Activated CD8-positive, alpha-beta memory T cell treated with anti-CD3 and anti-CD28 coated beads for 4 hours (primary cell): ENCODE results near the gene C9orf72.
"Not testable (repeated sequence)": the region's sequence is repeated elsewhere in the genome, so short reads cannot be mapped to it uniquely, and the experiment has no call there.

Experiments
- DNase-seq, 2 donors: peaks; one replicate each; pipeline ENCODE4 v3.0.0-alpha.2; 2020; ENCODE audit warnings: low read depth in 2 of 2

The C9orf72 gene, protein sequence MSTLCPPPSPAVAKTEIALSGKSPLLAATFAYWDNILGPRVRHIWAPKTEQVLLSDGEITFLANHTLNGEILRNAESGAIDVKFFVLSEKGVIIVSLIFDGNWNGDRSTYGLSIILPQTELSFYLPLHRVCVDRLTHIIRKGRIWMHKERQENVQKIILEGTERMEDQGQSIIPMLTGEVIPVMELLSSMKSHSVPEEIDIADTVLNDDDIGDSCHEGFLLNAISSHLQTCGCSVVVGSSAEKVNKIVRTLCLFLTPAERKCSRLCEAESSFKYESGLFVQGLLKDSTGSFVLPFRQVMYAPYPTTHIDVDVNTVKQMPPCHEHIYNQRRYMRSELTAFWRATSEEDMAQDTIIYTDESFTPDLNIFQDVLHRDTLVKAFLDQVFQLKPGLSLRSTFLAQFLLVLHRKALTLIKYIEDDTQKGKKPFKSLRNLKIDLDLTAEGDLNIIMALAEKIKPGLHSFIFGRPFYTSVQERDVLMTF

DNA sequence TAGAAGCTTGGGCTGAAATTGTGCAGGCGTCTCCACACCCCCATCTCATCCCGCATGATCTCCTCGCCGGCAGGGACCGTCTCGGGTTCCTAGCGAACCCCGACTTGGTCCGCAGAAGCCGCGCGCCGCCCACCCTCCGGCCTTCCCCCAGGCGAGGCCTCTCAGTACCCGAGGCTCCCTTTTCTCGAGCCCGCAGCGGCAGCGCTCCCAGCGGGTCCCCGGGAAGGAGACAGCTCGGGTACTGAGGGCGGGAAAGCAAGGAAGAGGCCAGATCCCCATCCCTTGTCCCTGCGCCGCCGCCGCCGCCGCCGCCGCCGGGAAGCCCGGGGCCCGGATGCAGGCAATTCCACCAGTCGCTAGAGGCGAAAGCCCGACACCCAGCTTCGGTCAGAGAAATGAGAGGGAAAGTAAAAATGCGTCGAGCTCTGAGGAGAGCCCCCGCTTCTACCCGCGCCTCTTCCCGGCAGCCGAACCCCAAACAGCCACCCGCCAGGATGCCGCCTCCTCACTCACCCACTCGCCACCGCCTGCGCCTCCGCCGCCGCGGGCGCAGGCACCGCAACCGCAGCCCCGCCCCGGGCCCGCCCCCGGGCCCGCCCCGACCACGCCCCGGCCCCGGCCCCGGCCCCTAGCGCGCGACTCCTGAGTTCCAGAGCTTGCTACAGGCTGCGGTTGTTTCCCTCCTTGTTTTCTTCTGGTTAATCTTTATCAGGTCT, at the start of gene C9orf72:
Gene C9orf72, minus strand, starts transcription at position 564 of the 716 bp plus-strand sequence. CDS start 6,361 bp downstream, outside the sequence.
- DNase-seq: peak; percentile 77 to 81

DNA sequence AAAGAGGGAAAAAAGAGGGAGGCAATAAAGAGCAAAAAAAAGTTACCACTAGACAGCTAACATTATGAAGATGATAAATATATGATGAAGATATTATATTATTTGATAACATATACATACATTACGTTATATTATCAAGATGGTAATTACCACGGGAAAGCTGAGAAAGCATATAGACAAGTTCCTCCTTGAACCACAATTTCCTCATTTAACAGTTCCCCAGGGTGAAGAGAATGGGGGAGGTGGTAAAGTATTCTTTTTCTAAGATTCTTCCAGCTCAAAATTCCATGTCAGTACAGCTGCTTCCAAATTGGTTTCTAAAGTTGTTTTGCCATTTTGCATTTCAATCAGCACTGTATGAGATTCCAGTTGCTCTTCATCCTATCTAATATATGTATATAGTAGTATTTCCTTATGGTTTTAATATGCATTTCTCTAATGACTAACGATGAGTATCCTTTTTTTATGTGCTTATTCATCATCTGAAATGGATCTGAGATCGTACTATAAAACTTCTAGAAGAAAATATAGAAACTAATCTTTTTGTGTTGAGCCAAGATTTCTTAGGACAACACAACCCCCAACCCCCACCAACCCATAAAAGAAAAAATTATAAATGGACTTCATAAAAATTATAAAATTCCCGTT, 49.5 kb upstream of the C9orf72 start:
- DNase-seq: no peak

DNA sequence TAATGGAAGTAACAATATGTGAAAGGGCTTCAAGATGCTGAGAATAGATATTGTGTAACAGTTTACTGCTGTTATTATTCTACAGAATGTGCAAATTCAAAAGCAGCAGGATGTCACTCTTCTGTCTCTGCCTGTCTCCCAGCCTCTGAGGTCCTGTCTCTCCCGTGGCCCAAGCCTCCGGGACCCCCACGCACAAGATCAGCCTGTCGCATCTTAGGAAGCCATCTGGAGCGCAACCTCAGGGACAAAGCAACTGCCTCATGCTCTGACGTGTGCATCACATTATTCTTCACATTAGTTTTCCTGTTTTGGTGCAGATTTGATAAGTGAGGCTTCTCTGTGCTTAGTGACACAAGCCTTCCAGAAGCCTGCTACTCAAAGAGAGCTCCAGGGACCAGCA, 46.5 kb upstream of the C9orf72 start:
- DNase-seq: no peak

DNA sequence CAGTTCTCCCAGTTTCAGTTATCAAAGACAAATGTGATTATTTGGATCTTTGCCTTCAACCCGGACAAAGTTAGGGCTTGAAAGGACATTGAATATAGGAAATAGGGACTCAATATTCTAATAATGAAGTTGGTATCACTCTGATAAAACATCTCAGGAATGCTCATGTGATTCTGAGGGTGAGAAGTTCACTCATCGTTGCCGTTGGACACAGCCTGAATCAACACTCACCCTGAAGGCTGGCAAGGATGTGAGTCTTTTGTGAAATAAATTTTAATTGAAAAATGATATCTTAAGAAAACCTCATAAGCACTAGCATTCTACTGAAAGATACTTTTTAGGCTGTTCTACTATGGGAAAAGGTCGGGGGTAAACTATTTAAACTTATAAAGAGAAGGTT, 44.8 kb upstream of the C9orf72 start:
- DNase-seq: no peak

DNA sequence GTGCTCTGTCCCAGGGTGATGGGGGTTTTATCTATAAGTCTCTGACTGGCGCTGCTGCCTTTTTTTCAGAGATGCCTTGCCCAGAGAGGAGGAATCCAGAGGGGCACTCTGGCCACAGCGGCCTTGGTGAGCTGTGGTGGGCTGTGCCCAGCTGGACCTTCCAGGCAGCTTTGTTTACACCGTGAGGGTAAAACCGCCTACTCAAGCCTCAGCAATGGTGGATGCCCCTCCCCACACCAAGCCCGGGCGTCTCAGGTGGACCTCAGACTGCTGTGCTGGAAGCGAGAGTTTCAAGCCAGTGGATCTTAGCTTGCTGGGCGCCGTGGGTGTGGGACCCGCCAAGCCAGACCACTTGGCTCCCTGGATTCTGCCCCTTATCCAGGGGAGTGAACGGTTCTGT, 41.3 kb upstream of the C9orf72 start:
- DNase-seq: no peak

DNA sequence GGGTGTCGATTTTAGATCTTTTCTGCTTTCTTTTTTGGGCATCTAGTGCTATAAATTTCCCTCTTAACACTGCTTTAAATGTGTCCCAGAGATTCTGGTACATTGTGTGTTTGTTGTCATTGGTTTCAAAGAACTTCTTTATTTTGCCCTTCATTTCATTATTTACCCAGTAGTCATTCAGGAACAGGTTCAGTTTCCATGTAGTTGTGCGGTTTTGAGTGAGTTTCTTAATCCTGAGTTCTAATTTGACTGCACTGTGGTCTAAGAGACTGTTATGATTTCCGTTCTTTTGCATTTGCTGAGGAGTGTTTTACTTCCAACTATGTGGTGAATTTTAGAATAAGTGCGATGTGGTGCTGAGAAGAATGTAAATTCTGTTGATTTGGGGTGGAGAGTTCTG, 38.8 kb upstream of the C9orf72 start:
- not testable (repeated sequence) for DNase-seq

DNA sequence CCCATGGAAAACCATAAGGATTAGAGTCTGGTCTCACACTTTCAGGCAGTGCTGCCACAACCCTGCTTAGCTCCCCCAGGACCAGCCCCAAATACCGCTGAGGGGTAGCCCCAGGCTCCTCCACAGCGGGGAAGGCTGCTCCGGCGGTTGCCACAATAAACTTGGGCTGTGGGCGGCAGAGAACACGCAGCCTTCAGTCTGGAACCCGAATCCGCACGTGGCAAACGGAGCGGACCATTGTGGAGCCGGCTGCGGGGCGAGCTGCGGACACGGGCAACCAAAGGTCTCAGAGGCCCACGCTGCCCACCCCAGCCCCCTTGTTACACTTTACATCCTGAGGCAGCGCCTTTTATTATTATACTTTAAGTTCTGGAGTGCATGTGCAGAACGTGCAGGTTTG, 37.3 kb upstream of the C9orf72 start:
- no peak for DNase-seq

DNA sequence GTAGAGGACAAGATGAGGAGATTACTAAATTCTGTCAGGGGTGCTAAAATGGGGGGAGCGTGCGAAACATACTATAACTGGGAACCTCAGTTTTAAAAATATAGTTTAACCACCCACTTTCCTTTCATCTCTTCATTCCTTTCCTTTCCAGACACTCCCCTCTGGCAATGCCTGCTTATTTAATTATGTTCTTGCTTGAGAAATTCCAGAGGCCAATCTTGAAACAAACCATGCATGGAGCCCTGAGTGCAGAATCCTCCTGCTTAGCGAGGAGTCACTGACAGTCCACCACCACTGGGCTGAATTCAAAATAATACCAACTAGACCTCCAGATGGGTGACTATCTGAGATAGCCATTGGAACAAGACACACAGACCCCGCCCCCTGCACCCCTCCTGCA, 29.7 kb upstream of the C9orf72 start:
- no peak for DNase-seq

DNA sequence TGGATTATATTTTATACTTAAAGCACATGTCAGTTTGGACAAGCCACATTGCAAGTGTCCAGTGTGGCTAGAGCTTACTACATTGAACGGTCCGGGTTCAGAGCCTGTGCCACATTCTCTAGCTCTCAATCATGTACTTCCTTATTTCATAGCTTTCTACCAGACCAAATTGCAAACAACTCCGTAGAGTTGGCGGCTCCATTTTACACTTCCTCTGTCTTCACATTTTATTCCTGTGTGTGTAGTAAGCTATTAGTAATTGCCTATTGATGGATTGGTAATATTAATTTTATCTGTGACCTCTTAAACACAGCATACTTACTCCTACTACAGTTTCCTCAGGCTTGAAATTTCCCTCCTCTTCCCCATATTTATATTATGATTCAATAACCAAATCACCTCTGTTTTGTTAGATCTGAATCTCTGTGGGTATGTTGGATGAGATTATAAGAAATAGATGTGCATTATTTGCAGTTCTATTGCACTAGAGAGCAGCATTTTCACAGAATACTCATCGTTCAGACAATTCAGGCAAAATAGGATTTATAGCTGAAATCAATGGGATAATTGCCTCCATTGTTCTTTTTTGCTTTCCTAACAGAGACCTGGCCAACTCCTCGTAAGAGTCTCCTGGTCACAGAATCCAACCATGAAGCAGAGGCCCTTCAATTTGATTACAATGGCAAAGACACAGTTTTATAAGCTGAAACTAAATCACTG, 29.0 kb upstream of the C9orf72 start:
- no peak for DNase-seq

DNA sequence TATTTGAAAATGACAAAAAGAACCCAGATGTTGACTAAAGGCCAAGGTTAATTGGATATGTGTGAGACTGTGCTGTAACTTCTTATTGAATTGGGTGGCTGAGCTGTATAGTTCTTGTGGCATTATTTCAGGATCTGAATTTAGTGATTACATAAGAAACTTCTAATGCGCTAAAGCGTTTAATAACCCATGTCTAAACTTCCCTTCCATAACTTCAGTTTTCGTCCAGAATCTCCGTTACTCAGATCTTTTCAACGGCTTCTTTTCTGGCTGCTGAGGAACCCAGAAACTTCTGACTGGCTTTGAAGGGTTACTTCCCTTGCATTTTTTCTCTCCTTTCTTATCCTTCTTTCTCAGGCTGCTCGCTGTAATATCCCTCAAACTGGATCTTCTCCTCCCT, 28.1 kb upstream of the C9orf72 start:
- DNase-seq: no peak

DNA sequence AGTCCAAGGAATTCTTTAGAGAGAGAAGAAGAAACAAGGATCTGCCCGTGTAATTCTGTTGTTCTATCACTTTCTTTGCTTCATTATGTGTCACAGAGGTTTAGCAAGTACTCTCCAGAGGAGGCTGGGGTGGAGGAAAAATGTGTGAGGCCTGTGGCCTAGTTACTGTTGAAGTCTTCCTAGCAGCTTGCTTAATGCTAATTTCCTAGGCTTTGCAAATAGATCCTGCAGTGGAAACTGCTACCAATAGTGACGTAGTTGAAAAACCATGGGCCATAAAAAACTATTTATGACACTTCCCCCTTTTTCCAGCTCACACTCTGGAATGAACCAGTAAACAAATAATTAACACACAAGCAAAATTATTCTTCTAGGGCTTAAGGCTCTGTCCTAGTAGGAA, 27.0 kb upstream of the C9orf72 start:
- no peak for DNase-seq

DNA sequence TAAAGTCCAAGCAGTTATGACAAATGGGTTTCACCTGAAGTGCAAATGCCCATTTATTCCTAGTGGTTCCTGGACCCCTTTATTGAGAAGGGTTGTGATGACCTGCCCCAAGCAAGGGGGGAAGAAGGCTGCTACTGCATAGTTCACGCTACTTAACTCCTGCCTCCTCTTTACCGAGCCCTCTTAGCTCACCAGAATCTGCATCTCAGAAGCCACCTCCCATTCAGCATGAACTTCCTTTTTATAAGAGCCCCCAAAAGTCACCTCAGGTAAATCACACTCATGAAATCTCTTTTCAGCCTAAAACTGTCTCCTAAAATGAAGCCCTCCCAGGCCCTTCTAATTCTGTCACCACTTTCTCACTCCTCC, 26.6 kb upstream of the C9orf72 start:
- DNase-seq: no peak

DNA sequence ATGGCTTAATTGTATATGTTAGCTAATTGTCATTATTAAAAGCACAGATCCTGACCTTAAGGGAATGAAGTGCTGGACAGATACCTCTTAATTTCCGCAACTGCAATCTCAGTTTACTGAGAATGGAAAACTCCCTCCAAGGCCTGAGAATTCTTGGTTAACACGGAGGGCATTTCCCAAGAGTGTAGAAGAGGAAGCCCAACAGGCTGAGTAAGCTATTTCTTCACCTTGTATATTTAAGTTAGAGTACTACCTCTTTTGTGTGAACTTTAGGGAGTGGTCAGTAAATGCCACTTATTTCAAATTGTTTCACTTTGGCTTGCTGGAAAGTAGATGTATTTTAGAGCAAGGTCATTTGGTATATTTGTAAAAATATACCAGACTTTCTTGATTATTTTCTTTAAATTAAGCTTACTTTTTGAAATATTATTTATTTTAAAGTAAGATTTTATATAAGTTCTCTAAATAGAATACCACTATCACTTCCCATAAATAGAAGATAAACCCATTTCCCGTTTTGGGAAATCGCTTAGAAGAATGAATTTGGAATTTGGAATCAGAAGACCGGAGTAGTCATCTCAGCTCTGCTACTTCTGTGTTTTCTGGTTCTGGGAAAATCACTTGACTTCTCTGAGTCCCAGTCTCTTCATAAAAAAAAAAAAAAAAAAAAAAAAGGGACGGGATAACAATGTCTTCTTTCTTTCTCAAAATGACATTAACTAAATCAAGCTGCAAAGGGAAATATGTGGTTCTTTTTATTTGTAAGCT, 26.0 kb upstream of the C9orf72 start:
- DNase-seq: no peak

DNA sequence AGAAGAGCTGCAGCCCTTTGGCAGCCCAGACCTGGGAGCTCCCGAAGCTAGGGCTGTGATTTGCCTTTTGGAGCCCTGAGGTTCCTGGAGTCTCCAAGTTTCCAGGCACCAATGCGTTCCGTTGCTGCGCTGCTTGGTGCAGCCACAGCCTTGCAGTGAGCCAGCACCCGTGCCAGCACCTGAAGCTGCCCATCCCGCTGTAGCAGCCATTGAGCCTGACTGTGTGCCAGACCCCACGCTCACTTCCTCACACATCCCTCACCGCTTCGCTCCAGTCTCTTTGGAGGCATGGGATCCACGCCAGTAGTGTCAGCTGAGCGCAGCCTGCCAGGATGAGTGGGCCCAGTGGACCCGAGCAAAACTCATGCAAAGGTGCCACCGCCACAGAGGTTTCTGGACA, 22.5 kb upstream of the C9orf72 start:
- no peak for DNase-seq

DNA sequence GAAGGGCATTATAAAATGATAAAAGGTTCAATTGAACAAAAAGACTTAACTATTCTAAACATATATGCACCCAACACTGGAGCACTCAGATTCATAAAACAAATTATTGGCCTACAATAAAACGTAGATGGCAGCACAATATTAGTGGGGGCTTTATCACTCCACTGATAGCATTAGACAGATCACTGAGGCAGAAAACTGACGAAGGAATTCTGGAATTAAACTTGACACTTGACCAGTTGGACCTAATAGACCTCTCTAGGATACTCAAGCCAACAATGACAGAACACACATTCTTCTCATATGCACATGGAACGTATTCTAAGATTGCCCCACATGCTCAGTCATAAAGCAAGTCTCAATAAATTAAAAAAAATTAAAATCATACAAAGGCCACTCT, 18.4 kb upstream of the C9orf72 start:
- DNase-seq: no peak

DNA sequence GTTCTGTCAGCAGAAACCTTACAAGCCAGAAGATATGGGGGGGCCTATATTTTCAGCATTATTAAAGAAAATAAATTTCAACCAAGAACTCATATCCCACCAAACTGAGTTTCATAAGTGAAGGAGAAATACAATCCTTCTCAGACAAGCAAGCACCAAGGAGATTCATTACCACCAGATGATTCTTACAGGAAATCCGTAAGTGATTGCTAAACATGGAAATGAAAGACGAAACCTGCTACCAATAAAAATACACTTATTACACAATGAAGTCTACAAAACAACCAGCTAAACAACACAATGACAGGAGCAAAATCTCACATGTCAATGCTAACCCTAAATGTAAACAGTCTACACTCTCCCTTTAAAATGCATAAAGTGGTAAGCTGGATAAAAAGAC, 17.8 kb upstream of the C9orf72 start:
- DNase-seq: no peak

DNA sequence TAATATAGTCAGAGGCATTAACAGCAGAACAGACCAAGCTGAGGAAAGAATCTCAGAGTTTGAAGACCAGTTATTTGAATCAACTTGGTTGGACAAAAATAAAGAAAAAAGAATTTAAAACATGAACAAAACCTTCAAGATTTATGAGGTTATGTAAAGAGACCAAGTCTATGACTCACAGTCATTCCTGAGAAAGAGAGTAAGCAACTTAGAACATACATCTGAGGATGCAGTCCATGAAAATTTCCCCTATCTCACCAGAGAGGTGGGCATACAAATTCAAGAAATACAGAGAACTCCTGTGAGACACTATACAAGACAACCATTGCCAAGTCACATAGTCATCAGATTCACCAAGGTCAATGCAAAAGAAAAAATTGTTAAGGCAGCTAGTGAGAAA, 17.4 kb upstream of the C9orf72 start:
- DNase-seq: no peak

DNA sequence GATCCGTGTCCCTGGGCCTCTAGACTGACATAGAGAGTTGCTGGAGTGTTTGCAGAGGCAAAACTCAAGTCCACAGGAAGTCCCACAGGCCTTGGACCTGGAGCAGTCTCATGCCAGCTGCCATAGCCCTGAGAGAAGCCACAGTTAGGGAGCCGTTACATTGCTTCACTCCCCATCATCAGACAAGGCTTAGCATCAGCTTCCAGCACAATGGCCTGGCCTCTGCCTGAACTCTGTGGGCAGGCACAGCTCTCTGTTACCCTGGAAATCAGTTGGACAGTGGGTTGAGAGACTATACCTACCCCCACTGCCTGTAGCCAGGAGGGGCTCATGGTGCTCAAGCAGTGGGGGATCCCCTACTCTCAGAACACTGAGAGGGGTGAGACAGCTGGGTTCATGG, 16.2 kb upstream of the C9orf72 start:
- DNase-seq: no peak

DNA sequence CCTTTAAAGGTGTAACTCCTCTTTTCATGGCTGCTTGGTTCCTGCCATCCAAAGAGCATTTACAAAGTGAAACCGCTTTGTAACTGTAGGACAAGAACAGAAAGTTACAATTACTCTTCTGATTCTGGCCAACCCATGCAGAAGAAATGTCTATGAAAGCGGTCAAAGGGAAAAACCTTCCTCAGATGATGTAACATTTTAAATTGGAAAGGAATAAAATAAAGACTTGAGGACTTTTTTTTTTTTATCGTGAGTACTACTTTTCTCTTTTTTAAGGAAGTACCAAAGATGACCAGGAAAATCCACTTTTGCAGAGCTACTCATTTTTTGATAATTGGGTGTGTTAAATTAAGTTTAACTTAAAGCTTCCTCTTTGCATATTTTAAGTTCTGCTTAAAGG, 13.0 kb upstream of the C9orf72 start:
- DNase-seq: no peak

DNA sequence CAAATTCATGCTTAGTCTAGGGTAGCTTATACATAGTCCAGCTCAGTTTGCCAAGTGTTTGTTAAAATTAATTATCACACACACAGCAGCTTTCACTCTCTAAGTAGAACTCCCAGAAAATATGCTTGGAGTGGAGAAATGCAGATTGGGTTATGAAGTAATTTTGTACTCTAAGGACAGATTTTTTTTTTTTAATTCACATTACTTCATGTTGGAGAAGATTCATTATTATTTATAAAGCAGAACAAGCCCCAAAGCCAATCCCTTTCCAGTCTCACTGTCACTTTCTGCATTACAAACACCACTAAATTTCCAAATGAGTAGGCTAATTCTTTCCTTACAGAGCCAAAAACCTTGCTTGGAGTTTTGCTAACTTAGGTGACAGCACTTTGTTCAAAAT, 11.7 kb upstream of the C9orf72 start:
- DNase-seq: no peak

DNA sequence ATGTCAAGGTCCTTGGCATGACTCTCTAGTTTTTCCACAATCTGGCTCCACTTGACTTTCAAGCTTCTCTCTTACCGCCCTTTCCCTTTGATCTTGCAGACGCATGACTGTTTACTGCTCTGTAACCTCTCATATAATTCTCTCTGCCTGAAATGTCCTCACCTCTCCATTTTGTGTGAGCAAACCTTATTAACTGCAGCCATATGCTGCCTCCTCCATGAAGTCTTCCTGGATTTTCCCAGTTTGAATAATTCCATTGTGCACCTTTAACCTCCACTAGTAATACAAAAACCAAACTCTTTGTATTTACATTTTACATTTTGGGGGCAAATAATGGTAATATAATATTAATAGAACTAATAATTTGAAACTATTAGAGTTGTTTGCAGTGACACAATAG, 9.5 kb upstream of the C9orf72 start:
- DNase-seq: no peak
